HEK293 (cell line): Measurements from ENCODE around the gene MEP1A.

ENCODE experiments used
- CTCF ChIP-seq: fragments of 450-650 bp; formaldehyde crosslinking; IDR thresholded peaks from 2 replicates; pipeline ENCODE4 v1.5.1; 2016; ENCODE audit warnings: missing biosample characterization, missing genetic modification characterization
- GLIS2 ChIP-seq: fragments of 450-650 bp; formaldehyde crosslinking; IDR thresholded peaks from 2 replicates; pipeline ENCODE4 v1.5.1; 2016; ENCODE audit warnings: missing biosample characterization, missing genetic modification characterization
- PBX3 ChIP-seq: sonication (generic); formaldehyde crosslinking; IDR thresholded peaks from 2 replicates; pipeline ENCODE4 v1.8.1; 2022; ENCODE audit warnings: mild to moderate bottlenecking, moderate library complexity, missing genetic modification reagents
- REST ChIP-seq: fragments of 450-650 bp; formaldehyde crosslinking; IDR thresholded peaks from 2 replicates; pipeline ENCODE4 v1.5.1; 2016; ENCODE audit warnings: missing biosample characterization, missing genetic modification characterization
- SETDB1 ChIP-seq: IDR thresholded peaks from one replicate; pipeline ENCODE4 v1.6.1; 2017; ENCODE audit warnings: mild to moderate bottlenecking, low read length, moderate library complexity, mixed read lengths; ENCODE audit not compliant: insufficient read length
- SP3 ChIP-seq: fragments of 450-650 bp; formaldehyde crosslinking; IDR thresholded peaks from 2 replicates; pipeline ENCODE4 v1.5.1; 2016; ENCODE audit warnings: missing biosample characterization, missing genetic modification characterization
- ZBTB48 ChIP-seq: fragments of 450-650 bp; formaldehyde crosslinking; IDR thresholded peaks from 2 replicates; pipeline ENCODE4 v1.5.1; 2016; ENCODE audit warnings: missing biosample characterization, missing genetic modification characterization
- ZNF138 ChIP-seq: fragments of 450-650 bp; formaldehyde crosslinking; IDR thresholded peaks from 2 replicates; pipeline ENCODE4 v1.5.1; 2016; ENCODE audit warnings: missing biosample characterization, missing genetic modification characterization, borderline replicate concordance
- ZNF2 ChIP-seq: fragments of 450-650 bp; formaldehyde crosslinking; IDR thresholded peaks from 2 replicates; pipeline ENCODE4 v1.5.1; 2016; ENCODE audit warnings: missing biosample characterization, missing genetic modification characterization
- ZNF274 ChIP-seq, 2 experiments: fragments of 200-500 bp in 1 of 2; fragments of 450-650 bp in 1 of 2; sonication (Bioruptor generic) in 1 of 2; formaldehyde crosslinking in 1 of 2; IDR thresholded peaks; 2 replicates each; pipeline versions ENCODE4 v1.5.1 to v1.6.1; 2014 to 2016; ENCODE audit warnings: borderline replicate concordance in 1 of 2, inconsistent platforms in 1 of 2, low read length in 1 of 2, missing biosample characterization in 1 of 2, missing genetic modification characterization in 1 of 2
- ZNF629 ChIP-seq: fragments of 450-650 bp; formaldehyde crosslinking; IDR thresholded peaks from 2 replicates; pipeline ENCODE4 v1.5.1; 2017; ENCODE audit warnings: missing biosample characterization, missing genetic modification characterization

- TF ChIP-seq ZNF138 (tag by site-specific recombination) (no peak), CTCF (tag by site-specific recombination) (no peak), ZNF274 (IDR thresholded peaks at IDR 0.05; ENCODE audit: low read length) (no peak), ZNF274 (tag by site-specific recombination; IDR thresholded peaks at IDR 0.05; ENCODE audit: borderline replicate concordance) (no peak), ZNF629 (tag by site-specific recombination) (no peak), REST (tag by site-specific recombination) (no peak), ZNF2 (tag by site-specific recombination) (no peak), SP3 (no peak), SETDB1 (no peak), PBX3 (CRISPR knock-in tag) (no peak), ZBTB48 (no peak), GLIS2 (tag by site-specific recombination) (no peak)
These were observed 34.0 kb upstream of the MEP1A start for GRCh38 chr6:46758960-46759753.
